IPS DF 6.9 (cell line): ENCODE measurements around the gene HINT2.

ENCODE experiments used
- DNase-seq: peaks from one replicate; pipeline ENCODE4 v3.0.0-alpha.2; 2013; ENCODE audit warnings: low read depth, low spot score
- H3K27ac ChIP-seq: one replicate; pipeline ENCODE4 v1.5.1; 2013; ENCODE audit warnings: low read length, control low read depth
- H3K27me3 ChIP-seq: 2 replicates; pipeline ENCODE4 v1.6.1; 2013; ENCODE audit warnings: mild to moderate bottlenecking, low read length; ENCODE audit not compliant: control insufficient read depth, insufficient read depth
- H3K36me3 ChIP-seq: 2 replicates; pipeline ENCODE4 v1.6.1; 2013; ENCODE audit warnings: low read length; ENCODE audit not compliant: control insufficient read depth, insufficient read depth
- H3K4me1 ChIP-seq: 2 replicates; pipeline ENCODE4 v1.6.1; 2013; ENCODE audit warnings: low read length; ENCODE audit not compliant: control insufficient read depth, insufficient read depth
- H3K4me3 ChIP-seq: 2 replicates; pipeline ENCODE4 v1.5.1; 2013; ENCODE audit warnings: mild to moderate bottlenecking, low read length
- H3K9me3 ChIP-seq: 2 replicates; pipeline ENCODE4 v1.6.1; 2013; ENCODE audit warnings: low read length, inconsistent platforms; ENCODE audit not compliant: control insufficient read depth, insufficient read depth
- WGBS: extraction: QIAGEN DNeasy Blood & Tissue Kit; methylation state at CpG from one replicate; pipeline ENCODE4 v1.1.7; 2013; ENCODE audit warnings: mixed read lengths, missing lambda C conversion rate; ENCODE audit not compliant: insufficient read length, insufficient coverage; 5-methylcytosine and 5-hydroxymethylcytosine counted together

The HINT2 gene

GRCh38 chr9:35811381-35812024, 3.3 kb downstream of the HINT2 start:
- Histone ChIP-seq H3K36me3 (no peaks in the 10 kb centered on the region), H3K4me3 (peak overlapping the region; percentile 25; the same call in 1 of the 2 replicates), H3K27me3 (no peaks in the 10 kb centered on the region), H3K27ac (no peak overlapping the region), H3K9me3 (no peaks in the 10 kb centered on the region), H3K4me1 (peaks cover 4% of the 10 kb centered on the region; the same call in 1 of the 2 replicates)
- WGBS, result no CpG with 5 or more reads among the region's 12 CpGs
- no peak for DNase-seq

- H3K9me3 ChIP-seq, result no peaks in the 10 kb centered on the region
- no peaks in the 10 kb centered on the region for H3K36me3 ChIP-seq
- WGBS, result no CpG with 5 or more reads among the region's 7 CpGs
These were observed 4.7 kb downstream of the HINT2 start for GRCh38 chr9:35810122-35810521.

GRCh38 chr9:35808433-35808832, 6.4 kb downstream of the HINT2 start:
- no peak for DNase-seq
- H3K27ac ChIP-seq, result no peak overlapping the region
- no peak overlapping the region for H3K4me3 ChIP-seq
- no CpG with 5 or more reads among the region's 9 CpGs for WGBS
- no peaks in the 10 kb centered on the region for H3K9me3 ChIP-seq
- no peaks in the 10 kb centered on the region for H3K27me3 ChIP-seq
- H3K36me3 ChIP-seq, result no peaks in the 10 kb centered on the region
- H3K4me1 ChIP-seq, result no peaks in the 10 kb centered on the region

More at GRCh38 chr9:35810122-35810521, 4.7 kb downstream of the HINT2 start:
- Histone ChIP-seq H3K4me3 (no peak overlapping the region), H3K27ac (no peak overlapping the region), H3K27me3 (no peaks in the 10 kb centered on the region), H3K4me1 (peaks cover 4% of the 10 kb centered on the region; the same call in 1 of the 2 replicates)
- DNase-seq, result no peak

- Histone ChIP-seq H3K9me3 (no peaks in the 10 kb centered on the region), H3K4me3 (no peak overlapping the region), H3K27ac (no peak overlapping the region), H3K36me3 (peaks cover 5% of the 10 kb centered on the region; the same call in 1 of the 2 replicates), H3K27me3 (no peaks in the 10 kb centered on the region), H3K4me1 (no peaks in the 10 kb centered on the region)
- no peak for DNase-seq
- no CpG with 5 or more reads among the region's 8 CpGs for WGBS
These were observed 8.7 kb downstream of the HINT2 start for GRCh38 chr9:35806101-35806500.

GRCh38 chr9:35801328-35802128, 13.3 kb downstream of the HINT2 start:
- H3K27ac ChIP-seq, result no peak overlapping the region
- WGBS, result no CpG with 5 or more reads among the region's 13 CpGs
- peaks cover 7% of the 10 kb centered on the region; the same call in 1 of the 2 replicates for H3K36me3 ChIP-seq
- no peaks in the 10 kb centered on the region for H3K4me1 ChIP-seq
- H3K27me3 ChIP-seq, result no peaks in the 10 kb centered on the region
- no peak overlapping the region for H3K4me3 ChIP-seq
- no peaks in the 10 kb centered on the region for H3K9me3 ChIP-seq
- no peak for DNase-seq

- WGBS, result no CpG with 5 or more reads among the region's 7 CpGs
- no peak for DNase-seq
- H3K4me3 ChIP-seq, result no peak overlapping the region
- no peak overlapping the region for H3K27ac ChIP-seq
- no peaks in the 10 kb centered on the region for H3K9me3 ChIP-seq
- peaks cover 7% of the 10 kb centered on the region; the same call in 1 of the 2 replicates for H3K36me3 ChIP-seq
- no peaks in the 10 kb centered on the region for H3K4me1 ChIP-seq
- H3K27me3 ChIP-seq, result no peaks in the 10 kb centered on the region
These were observed 14.3 kb downstream of the HINT2 start for GRCh38 chr9:35800530-35800929.

GRCh38 chr9:35798658-35799374, 16.0 kb downstream of the HINT2 start:
- no peak for DNase-seq
- H3K27ac ChIP-seq, result no peak overlapping the region
- WGBS, result no CpG with 5 or more reads among the region's 4 CpGs
- H3K4me3 ChIP-seq, result no peak overlapping the region
- peaks cover 7% of the 10 kb centered on the region; the same call in 1 of the 2 replicates for H3K36me3 ChIP-seq
- H3K4me1 ChIP-seq, result no peaks in the 10 kb centered on the region
- no peaks in the 10 kb centered on the region for H3K9me3 ChIP-seq
- H3K27me3 ChIP-seq, result no peaks in the 10 kb centered on the region

- no peak overlapping the region for H3K27ac ChIP-seq
- no peaks in the 10 kb centered on the region for H3K27me3 ChIP-seq
- no peak for DNase-seq
- H3K9me3 ChIP-seq, result no peaks in the 10 kb centered on the region
- no peaks in the 10 kb centered on the region for H3K4me1 ChIP-seq
- H3K36me3 ChIP-seq, result peaks cover 6% of the 10 kb centered on the region; the same call in 1 of the 2 replicates
- no peak overlapping the region for H3K4me3 ChIP-seq
- WGBS, result no CpG with 5 or more reads among the region's 6 CpGs
These were observed 17.3 kb downstream of the HINT2 start for GRCh38 chr9:35797311-35798109.

GRCh38 chr9:35795695-35796094, 19.1 kb downstream of the HINT2 start:
- Histone ChIP-seq H3K27ac (no peak overlapping the region), H3K4me1 (peaks cover 4% of the 10 kb centered on the region), H3K9me3 (no peaks in the 10 kb centered on the region), H3K27me3 (no peaks in the 10 kb centered on the region), H3K36me3 (0 out of 2 replicates have a peak, but pooled peaks cover under 1% of the 10 kb centered on the region), H3K4me3 (no peak overlapping the region)
- DNase-seq, result no peak

- no peak overlapping the region for H3K4me3 ChIP-seq
- H3K27ac ChIP-seq, result no peak overlapping the region
- no peaks in the 10 kb centered on the region for H3K27me3 ChIP-seq
- no CpG with 5 or more reads among the region's 2 CpGs for WGBS
- no peak for DNase-seq
- H3K36me3 ChIP-seq, result no peaks in the 10 kb centered on the region
- H3K4me1 ChIP-seq, result peaks cover 5% of the 10 kb centered on the region
- H3K9me3 ChIP-seq, result no peaks in the 10 kb centered on the region
These were observed 21.4 kb downstream of the HINT2 start for GRCh38 chr9:35793461-35793860.
